Aorta (tissue), 5 donors: ENCODE results near the gene KIAA0513. TPM values are rescaled to one million over a fixed set of nuclear protein-coding genes. Genes with fewer than 3 reads are reported as not detected.
A peak's percentile ranks its signal among the peaks of the same experiment; 100 is the strongest.

Source experiments
- ATAC-seq: fragments of 200-7000 bp; cut with Tn5 transposase; one replicate; pipeline ENCODE4 v1.9.1; 2022; ENCODE audit warnings: moderate library complexity; ENCODE audit not compliant: low FRiP score
- DNase-seq, 2 donors: peaks; one replicate each; pipeline ENCODE4 v3.0.0-alpha.2; 2020
- H3K27ac ChIP-seq, 2 donors: one replicate each; pipeline ENCODE4 v1.5.1; 2013; ENCODE audit warnings: low read length in 2 of 2, mild to moderate bottlenecking in 2 of 2, moderate library complexity in 2 of 2, control low read depth in 1 of 2, inconsistent platforms in 1 of 2, low read depth in 1 of 2
- H3K27me3 ChIP-seq, 2 donors: one replicate each; pipeline ENCODE4 v1.6.1; 2013; ENCODE audit warnings: control low read depth in 1 of 2, low read length in 1 of 2, mild to moderate bottlenecking in 1 of 2, moderate library complexity in 1 of 2; ENCODE audit not compliant: insufficient read depth in 2 of 2, control insufficient read depth in 1 of 2
- H3K36me3 ChIP-seq, 2 donors: one replicate each; pipeline ENCODE4 v1.6.1; 2013; ENCODE audit warnings: control low read depth in 1 of 2, low read length in 1 of 2, mild to moderate bottlenecking in 1 of 2; ENCODE audit not compliant: insufficient read depth in 2 of 2, control insufficient read depth in 1 of 2
- H3K4me1 ChIP-seq, 2 donors: one replicate each; pipeline ENCODE4 v1.6.1; 2013; ENCODE audit warnings: low read length in 2 of 2, control low read depth in 1 of 2, mild to moderate bottlenecking in 1 of 2, moderate library complexity in 1 of 2; ENCODE audit not compliant: insufficient read depth in 2 of 2, control insufficient read depth in 1 of 2
- H3K4me3 ChIP-seq, 2 donors: one replicate each; pipeline ENCODE4 v1.5.1; 2013; ENCODE audit warnings: low read length in 2 of 2, control low read depth in 1 of 2, mild to moderate bottlenecking in 1 of 2
- H3K9me3 ChIP-seq: one replicate; pipeline ENCODE4 v1.6.1; 2013; ENCODE audit warnings: mild to moderate bottlenecking, low read length; ENCODE audit not compliant: control insufficient read depth
- WGBS, 2 donors: extraction: QIAGEN DNeasy Blood & Tissue Kit; methylation state at CpG; one replicate each; pipeline ENCODE4 v1.1.7; 2013; 5-methylcytosine and 5-hydroxymethylcytosine counted together
- intact Hi-C, 2 donors: fragments of 100-400 bp; cut with DNase I; formaldehyde crosslinking; loops; one replicate each; pipeline versions ENCODE4 v1.14.2 to v1.15.0; 2022
- polyA plus RNA-seq, 2 donors: library from polyadenylated mRNA; stranded (reverse); fragments of 200-250 nt; gene quantifications; one replicate each; pipeline ENCODE4 v1.2.3, GENCODE V29; 2013
- total RNA-seq, 2 donors: library from RNA; stranded (reverse); fragmentation: NEBNext Ultra II Directional; extraction: Animal tissue kit (Norgen Biotek cat#: 25700); gene quantifications; one replicate each; pipeline ENCODE4 v1.2.1, GENCODE V29; 2021
- donor health status: healthy with polysubstance abuse.
- donor health status: Bipolar disorder and iron deficiency.
- donor health status: DM: no; HTN: no; CAD: no.
- donor health status: DM: no; HTN: no; CAD: no.
- donor health status: DM: yes; HTN: yes; CAD: no.

KIAA0513 gene
- total and polyA plus RNA-seq, 4 donors = 3.4 to 17.7 (median 10.3) TPM

DNA sequence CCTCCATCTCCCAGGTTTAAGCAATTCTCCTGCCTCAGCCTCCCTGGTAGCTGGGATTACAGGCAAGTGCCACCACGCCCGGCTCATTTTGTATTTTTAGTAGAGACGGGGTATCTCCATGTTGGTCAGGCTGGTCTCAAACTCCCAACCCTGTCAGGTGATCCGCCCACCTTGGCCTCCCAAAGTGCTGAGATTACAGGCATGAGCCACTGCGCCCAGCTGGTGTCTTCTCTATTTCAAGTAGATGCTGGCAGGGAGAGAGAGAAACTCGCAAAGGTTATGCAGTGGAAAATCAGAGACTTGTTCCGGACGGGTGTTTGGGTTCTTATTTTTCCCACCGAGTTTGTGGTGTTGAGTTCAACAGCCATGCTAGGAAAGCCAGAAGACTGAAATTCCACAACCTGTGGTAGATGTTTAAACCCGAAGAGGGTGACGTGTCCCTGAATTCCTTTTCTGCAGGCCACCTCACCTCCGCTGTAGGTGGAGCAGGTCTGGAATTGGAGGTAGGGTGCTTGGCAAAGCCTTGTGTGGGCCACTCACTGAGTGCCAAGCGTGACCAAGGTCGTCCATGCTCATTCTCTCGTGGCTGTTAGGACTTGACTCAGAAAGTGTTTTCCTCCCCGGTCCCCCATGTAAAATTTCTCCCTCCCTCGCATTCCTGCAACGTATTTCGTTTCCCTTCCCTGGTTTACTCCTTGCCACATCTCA lies 8.9 kb upstream of the KIAA0513 start:
- H3K9me3 ChIP-seq = no peaks in the 10 kb centered on the region
- no peak overlapping the region for H3K4me3 ChIP-seq
- H3K4me1 ChIP-seq = peaks cover 0 to 2% of the 10 kb centered on the region in 2 donors
- ATAC-seq = no peak
- no peaks in the 10 kb centered on the region for H3K36me3 ChIP-seq
- intact Hi-C loops = no loop called here
- no peaks in the 10 kb centered on the region for H3K27me3 ChIP-seq
- peak in 1 of 2 donors; percentile 30 for DNase-seq
- no peak overlapping the region for H3K27ac ChIP-seq
- WGBS, 2 donors = 82 to 83% methylated on average over 19 of the region's 19 CpGs

DNA sequence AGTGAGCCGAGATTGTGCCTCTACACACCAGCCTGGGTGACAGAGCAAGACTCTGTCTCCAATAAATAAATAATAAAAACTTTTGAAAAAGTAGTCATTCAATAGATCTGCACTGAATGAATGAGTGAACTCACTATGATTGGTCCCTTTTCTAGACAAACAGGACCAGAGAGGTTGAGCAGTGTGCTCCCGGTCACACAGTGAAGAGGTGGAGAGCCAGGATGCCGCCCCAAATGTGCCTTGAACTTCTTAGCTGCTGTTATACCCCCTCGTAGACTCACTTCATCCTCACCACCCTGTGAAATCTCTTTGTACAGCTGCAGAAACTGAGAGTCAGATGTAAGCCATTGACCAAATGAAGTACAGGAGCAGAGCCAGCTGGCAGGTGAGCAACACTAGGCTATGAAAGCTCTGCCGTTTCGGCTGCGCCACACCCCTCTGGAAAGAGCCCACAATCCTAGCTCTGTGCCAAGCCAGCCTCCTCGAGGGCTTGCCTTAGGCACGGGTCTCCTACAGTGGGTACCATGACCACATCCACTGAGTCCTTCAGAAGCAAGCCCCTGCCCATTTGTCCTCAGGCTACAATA lies 7.8 kb upstream of the KIAA0513 start:
- Histone ChIP-seq H3K27ac (no peak overlapping the region), H3K4me1 (peaks cover 0 to 2% of the 10 kb centered on the region in 2 donors), H3K27me3 (no peaks in the 10 kb centered on the region), H3K36me3 (no peaks in the 10 kb centered on the region), H3K4me3 (no peak overlapping the region), H3K9me3 (no peaks in the 10 kb centered on the region)
- intact Hi-C loops = no loop called here
- peak in 1 of 2 donors; percentile 76 for DNase-seq
- 36 to 38% methylated on average over 9 of the region's 9 CpGs for WGBS, 2 donors
- ATAC-seq = peak; percentile 30

DNA sequence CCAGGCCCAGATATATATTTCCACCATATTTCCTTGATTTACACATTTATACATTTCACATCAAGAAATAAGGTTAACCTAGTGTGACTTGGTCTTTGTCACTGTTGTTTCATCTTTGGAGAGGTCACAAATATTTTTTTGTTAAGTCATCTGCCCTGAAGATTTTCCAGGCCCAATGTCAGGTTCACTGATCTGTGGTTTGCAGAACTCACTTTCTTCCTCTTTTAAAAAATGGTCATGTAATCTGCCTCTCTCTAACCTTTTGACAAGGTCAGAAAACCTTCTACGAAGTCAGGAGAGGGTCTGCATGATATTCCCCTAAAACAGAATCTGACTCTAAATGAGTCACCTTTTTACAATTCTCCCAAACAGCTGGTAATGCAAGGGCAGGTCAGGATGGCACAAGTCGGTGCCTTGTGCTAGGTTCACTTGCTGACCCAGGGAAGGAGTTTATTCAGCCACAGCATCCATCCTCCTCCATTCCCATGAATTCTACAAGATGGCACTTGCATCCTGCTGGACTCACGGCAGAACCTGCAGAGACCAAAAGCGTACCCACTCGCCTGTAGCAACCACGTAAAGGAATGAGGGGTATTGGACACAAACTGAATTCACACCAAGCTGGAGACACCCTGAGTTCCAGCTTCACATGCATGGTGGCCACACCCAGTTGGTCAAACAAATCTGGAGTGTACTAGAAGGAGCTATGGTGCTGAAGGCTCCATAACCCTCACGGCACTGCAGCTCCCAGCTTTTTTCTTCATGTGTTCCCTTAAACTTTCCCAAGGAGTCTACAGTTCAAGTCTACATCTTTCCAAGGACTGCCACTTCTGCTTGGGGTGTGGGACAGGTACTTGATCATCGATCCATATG lies 1.6 kb upstream of the KIAA0513 start:
- 94 to 95% methylated on average over 8 of the region's 8 CpGs for WGBS, 2 donors
- no peaks in the 10 kb centered on the region for H3K36me3 ChIP-seq
- intact Hi-C loops = no loop called here
- no peaks in the 10 kb centered on the region for H3K4me1 ChIP-seq
- DNase-seq (no peak), ATAC-seq (no peak)
- no peak overlapping the region for H3K4me3 ChIP-seq
- no peaks in the 10 kb centered on the region for H3K9me3 ChIP-seq
- H3K27me3 ChIP-seq = no peaks in the 10 kb centered on the region
- H3K27ac ChIP-seq = no peak overlapping the region

DNA sequence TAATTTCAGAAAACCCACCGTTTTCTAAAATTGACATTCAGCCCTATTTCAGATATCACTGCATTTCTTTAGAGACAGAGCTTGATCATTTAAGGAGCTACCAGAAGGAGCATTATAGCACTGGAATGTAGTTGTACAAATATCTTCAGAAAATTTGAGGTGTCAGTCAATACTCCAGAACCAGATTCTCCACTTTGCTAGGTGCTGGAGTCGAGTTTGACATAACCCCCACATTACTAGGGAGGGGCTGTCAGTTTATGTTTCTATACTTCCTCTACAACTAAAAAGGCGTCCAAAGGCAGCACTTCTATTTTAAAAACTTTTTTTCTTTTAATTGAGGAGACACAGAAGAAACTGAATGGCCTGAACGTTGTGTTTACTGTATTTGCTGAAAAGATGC lies 892 bp upstream of the KIAA0513 start:
- ATAC-seq = no peak
- 55% methylated on average over 4 of the region's 4 CpGs for WGBS, 2 donors
- Histone ChIP-seq H3K4me3 (no peak overlapping the region), H3K9me3 (no peaks in the 10 kb centered on the region), H3K36me3 (no peaks in the 10 kb centered on the region), H3K27me3 (no peaks in the 10 kb centered on the region), H3K27ac (no peak overlapping the region), H3K4me1 (no peaks in the 10 kb centered on the region)
- intact Hi-C loops = no loop called here
- no peak for DNase-seq

DNA sequence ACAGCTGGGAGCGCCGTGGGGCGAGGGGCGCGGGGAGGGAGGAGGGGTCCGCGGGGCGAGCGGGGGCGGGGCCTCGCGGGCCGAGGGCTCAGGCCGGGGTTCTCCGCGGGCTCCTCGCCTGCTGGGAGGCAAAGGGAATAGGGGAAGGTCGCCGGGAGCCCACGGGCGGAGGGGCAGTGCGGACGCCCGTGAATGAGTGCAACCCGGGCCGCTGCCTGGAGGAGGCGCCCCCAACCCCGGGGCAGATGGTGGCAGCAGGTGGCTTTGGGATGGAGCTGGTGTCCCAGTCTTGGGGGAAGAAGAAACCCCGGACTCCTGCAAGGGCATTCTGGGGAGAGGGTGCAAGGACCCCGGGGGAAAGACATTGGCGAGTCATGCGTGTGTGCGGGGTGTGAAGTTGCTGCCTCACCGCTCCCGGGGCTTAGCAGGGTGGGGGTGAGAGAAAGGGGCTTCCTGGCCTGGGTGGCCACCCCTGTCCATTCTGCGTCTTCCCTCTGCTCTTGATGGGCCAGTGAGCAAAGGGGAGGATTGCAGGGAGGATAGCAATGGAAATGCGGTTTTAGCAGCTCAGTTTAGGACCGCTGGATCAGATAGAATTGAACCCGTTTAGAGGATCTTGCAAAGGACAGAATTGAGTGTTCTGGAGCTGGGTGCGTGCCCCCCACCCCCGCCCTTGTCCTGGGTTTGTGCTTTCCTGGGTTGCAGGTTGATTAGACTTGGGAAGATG lies 526 bp downstream of the KIAA0513 start:
- peak overlapping the region; percentile 38 to 45 for H3K4me3 ChIP-seq
- intact Hi-C loops = no loop called here
- H3K4me1 ChIP-seq = no peaks in the 10 kb centered on the region
- H3K36me3 ChIP-seq = no peaks in the 10 kb centered on the region
- 3% methylated on average over 25 to 41 of the region's 41 CpGs for WGBS, 2 donors
- H3K9me3 ChIP-seq = no peaks in the 10 kb centered on the region
- ATAC-seq (peak; percentile 24), DNase-seq (peak in 1 of 2 donors; percentile 61)
- H3K27ac ChIP-seq = no peak overlapping the region
- H3K27me3 ChIP-seq = no peaks in the 10 kb centered on the region

DNA sequence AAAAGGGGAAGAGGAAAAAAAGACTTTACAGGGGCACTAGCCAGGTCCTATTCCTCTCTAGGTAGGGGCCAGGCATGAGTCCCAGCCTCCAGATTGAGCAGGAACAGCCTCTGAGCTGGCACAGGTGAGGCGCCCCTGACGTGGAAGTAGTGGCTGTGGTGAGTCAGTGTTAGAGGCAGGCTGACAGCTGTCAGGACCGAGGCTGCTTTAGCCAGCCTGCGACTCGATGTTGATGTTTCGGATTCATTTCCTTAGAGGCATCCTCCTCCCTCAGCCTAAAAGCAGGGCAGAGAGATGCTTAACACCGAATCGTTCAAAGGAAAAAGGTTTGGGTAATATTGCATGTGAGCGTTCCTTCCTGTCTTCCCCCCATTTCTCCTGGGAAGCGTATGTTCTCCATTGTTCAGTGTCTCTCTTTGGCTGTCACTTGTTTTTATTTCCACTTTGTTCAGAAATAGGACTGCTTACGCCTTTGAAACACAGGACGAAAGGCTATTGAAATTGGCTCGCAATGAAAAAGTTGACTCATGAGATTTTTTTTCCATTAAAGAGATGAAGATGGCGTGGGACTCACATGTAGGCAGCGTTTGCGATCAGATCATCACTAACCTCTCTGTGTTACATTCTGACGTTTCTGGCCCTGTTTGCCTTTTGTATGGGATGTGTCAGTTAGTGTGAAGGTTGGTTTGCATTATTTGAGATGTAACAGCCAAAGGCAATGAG lies 1.3 kb downstream of the KIAA0513 start:
- Histone ChIP-seq H3K9me3 (no peaks in the 10 kb centered on the region), H3K4me1 (no peaks in the 10 kb centered on the region), H3K27me3 (no peaks in the 10 kb centered on the region), H3K4me3 (peak overlapping the region in 1 of 2 donors; percentile 45), H3K27ac (peak overlapping the region in 1 of 2 donors; percentile 48), H3K36me3 (no peaks in the 10 kb centered on the region)
- intact Hi-C loops = no loop called here
- ATAC-seq = peak; percentile 44
- peak; percentile 66 to 83 for DNase-seq
- WGBS, 2 donors = 2 to 3% methylated on average over 17 of the region's 17 CpGs

DNA sequence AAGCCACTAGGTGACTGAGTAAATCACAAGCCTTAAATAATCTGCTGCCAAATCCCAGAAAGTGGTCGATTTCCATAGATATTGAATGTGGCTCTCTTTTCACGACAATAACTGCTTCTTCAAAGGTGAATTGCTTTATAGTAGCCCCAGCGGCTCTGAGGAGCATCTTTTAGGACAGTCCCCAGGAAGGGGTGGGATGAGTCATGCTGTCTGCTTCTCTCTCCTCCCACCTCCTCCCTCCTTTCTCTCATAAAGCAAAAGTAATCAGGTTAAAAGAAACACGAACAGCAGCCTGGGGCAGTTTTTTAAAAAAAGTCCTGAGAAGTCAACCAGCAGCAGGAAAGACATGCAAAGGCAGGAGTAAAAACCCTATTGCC lies 1.8 kb downstream of the KIAA0513 start:
- H3K4me3 ChIP-seq = no peak overlapping the region
- ATAC-seq = no peak
- H3K27ac ChIP-seq = no peak overlapping the region
- no peak for DNase-seq
- H3K36me3 ChIP-seq = no peaks in the 10 kb centered on the region
- WGBS, 2 donors = 34 to 35% methylated on average over 4 of the region's 4 CpGs
- no peaks in the 10 kb centered on the region for H3K27me3 ChIP-seq
- intact Hi-C loops = no loop called here
- H3K9me3 ChIP-seq = no peaks in the 10 kb centered on the region
- no peaks in the 10 kb centered on the region for H3K4me1 ChIP-seq

DNA sequence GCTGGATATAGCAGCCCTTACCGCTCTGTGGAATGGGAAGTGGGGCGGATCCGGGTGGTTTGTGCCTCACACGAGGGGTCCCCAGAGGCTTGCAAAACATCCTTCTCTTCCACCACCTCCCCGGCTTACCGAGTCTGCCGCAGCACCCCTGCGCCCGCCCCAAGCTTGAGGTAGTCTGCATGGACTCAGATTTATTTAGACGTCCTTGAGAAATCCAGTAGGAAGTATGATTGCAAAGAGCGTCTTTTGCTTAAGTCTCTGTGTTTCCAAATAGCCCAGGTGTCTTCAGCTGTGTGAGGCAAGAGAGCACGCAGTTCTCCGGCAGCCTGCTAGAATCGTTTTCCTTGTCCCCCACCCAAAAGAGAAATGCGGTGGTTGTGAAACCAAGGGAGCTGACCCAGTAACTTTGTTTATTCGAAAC lies 2.4 kb downstream of the KIAA0513 start:
- H3K4me3 ChIP-seq = no peak overlapping the region
- H3K9me3 ChIP-seq = no peaks in the 10 kb centered on the region
- no peak for ATAC-seq
- no peaks in the 10 kb centered on the region for H3K36me3 ChIP-seq
- no peaks in the 10 kb centered on the region for H3K4me1 ChIP-seq
- no peak for DNase-seq
- WGBS, 2 donors = 81 to 85% methylated on average over 16 of the region's 16 CpGs
- no peaks in the 10 kb centered on the region for H3K27me3 ChIP-seq
- intact Hi-C loops = no loop called here
- no peak overlapping the region for H3K27ac ChIP-seq
